ENCODE data around the gene ENPP6.

The ENPP6 gene

DNA sequence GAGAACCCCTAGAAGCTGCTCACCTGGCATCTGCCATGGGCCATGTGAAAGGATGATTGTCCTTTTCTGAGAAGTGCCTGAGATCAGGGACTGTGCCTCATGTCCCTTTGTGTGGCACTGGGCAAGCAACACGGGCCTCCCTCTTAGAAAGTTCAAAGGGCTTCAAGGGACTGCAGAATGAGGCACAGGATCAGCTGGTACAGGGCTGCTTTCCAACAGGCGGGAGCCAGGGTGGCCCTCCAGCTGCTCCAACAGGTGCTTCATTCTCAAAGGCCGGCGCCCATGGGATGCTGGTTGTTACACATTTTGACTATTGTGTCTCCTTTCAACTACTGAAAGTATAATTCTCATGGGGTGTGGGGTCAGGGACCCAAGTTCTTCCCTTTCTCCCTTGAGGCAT lies 114.7 kb downstream of the ENPP6 start:
- TF ChIP-seq PPARA (CRISPR knock-in tag; IDR thresholded peaks at IDR 0.05; ENCODE audit: borderline replicate concordance) (no peak), ESRRG (CRISPR knock-in tag; IDR thresholded peaks at IDR 0.05) (no peak), ZC3H10 (CRISPR knock-in tag; IDR thresholded peaks at IDR 0.05) (no peak)
- TF ChIP-seq, protein P1, sequence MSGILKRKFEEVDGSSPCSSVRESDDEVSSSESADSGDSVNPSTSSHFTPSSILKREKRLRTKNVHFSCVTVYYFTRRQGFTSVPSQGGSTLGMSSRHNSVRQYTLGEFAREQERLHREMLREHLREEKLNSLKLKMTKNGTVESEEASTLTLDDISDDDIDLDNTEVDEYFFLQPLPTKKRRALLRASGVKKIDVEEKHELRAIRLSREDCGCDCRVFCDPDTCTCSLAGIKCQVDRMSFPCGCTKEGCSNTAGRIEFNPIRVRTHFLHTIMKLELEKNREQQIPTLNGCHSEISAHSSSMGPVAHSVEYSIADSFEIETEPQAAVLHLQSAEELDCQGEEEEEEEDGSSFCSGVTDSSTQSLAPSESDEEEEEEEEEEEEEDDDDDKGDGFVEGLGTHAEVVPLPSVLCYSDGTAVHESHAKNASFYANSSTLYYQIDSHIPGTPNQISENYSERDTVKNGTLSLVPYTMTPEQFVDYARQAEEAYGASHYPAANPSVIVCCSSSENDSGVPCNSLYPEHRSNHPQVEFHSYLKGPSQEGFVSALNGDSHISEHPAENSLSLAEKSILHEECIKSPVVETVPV (CRISPR knock-in tag; IDR thresholded peaks at IDR 0.05), result no peak
- ATAC-seq, result no peak

DNA sequence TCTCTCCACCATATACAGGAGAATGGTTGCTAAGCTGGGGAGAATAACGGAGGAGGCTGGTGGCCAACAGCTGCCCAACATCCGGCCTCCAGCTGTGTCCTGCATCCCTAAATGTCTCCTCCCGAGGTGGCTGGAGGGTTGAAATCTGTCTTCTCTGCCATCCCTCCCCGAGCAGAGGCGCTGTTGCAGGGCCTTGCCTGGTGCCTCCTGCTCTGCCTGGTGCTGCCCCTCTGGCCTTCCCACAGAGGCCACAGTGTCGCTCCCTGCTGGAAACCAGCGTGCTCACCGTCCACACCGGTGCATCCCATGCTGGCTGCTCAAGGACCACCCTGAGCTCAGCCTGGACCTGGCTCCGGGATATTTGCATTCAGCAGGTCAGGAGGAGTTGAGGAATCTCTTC lies 115.2 kb downstream of the ENPP6 start:
- ATAC-seq, result no peak
- no peak for TF ChIP-seq PPARA (CRISPR knock-in tag; IDR thresholded peaks at IDR 0.05; ENCODE audit: borderline replicate concordance)
- TF ChIP-seq ARNTL (CRISPR knock-in tag; IDR thresholded peaks at IDR 0.05; ENCODE audit: borderline replicate concordance, low read depth), result no peak
- TF ChIP-seq, protein P2, sequence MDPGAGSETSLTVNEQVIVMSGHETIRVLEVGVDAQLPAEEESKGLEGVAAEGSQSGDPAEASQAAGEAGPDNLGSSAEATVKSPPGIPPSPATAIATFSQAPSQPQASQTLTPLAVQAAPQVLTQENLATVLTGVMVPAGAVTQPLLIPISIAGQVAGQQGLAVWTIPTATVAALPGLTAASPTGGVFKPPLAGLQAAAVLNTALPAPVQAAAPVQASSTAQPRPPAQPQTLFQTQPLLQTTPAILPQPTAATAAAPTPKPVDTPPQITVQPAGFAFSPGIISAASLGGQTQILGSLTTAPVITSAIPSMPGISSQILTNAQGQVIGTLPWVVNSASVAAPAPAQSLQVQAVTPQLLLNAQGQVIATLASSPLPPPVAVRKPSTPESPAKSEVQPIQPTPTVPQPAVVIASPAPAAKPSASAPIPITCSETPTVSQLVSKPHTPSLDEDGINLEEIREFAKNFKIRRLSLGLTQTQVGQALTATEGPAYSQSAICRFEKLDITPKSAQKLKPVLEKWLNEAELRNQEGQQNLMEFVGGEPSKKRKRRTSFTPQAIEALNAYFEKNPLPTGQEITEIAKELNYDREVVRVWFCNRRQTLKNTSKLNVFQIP (CRISPR knock-in tag; IDR thresholded peaks at IDR 0.05; ENCODE audit: borderline replicate concordance, low read depth), result no peak
- no peak for TF ChIP-seq ESRRG (CRISPR knock-in tag; IDR thresholded peaks at IDR 0.05)
- no peak for TF ChIP-seq CSDC2 (CRISPR knock-in tag; IDR thresholded peaks at IDR 0.05)
- TF ChIP-seq, protein P3, sequence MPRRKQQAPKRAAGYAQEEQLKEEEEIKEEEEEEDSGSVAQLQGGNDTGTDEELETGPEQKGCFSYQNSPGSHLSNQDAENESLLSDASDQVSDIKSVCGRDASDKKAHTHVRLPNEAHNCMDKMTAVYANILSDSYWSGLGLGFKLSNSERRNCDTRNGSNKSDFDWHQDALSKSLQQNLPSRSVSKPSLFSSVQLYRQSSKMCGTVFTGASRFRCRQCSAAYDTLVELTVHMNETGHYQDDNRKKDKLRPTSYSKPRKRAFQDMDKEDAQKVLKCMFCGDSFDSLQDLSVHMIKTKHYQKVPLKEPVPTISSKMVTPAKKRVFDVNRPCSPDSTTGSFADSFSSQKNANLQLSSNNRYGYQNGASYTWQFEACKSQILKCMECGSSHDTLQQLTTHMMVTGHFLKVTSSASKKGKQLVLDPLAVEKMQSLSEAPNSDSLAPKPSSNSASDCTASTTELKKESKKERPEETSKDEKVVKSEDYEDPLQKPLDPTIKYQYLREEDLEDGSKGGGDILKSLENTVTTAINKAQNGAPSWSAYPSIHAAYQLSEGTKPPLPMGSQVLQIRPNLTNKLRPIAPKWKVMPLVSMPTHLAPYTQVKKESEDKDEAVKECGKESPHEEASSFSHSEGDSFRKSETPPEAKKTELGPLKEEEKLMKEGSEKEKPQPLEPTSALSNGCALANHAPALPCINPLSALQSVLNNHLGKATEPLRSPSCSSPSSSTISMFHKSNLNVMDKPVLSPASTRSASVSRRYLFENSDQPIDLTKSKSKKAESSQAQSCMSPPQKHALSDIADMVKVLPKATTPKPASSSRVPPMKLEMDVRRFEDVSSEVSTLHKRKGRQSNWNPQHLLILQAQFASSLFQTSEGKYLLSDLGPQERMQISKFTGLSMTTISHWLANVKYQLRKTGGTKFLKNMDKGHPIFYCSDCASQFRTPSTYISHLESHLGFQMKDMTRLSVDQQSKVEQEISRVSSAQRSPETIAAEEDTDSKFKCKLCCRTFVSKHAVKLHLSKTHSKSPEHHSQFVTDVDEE (CRISPR knock-in tag; IDR thresholded peaks at IDR 0.05), result no peak
- TF ChIP-seq, protein P4, sequence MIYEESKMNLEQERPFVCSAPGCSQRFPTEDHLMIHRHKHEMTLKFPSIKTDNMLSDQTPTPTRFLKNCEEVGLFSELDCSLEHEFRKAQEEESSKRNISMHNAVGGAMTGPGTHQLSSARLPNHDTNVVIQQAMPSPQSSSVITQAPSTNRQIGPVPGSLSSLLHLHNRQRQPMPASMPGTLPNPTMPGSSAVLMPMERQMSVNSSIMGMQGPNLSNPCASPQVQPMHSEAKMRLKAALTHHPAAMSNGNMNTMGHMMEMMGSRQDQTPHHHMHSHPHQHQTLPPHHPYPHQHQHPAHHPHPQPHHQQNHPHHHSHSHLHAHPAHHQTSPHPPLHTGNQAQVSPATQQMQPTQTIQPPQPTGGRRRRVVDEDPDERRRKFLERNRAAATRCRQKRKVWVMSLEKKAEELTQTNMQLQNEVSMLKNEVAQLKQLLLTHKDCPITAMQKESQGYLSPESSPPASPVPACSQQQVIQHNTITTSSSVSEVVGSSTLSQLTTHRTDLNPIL (CRISPR knock-in tag; IDR thresholded peaks at IDR 0.05; ENCODE audit: low read depth), result no peak
- TF ChIP-seq TOX (CRISPR knock-in tag; IDR thresholded peaks at IDR 0.05; ENCODE audit: borderline replicate concordance), result no peak
- TF ChIP-seq, protein P5, sequence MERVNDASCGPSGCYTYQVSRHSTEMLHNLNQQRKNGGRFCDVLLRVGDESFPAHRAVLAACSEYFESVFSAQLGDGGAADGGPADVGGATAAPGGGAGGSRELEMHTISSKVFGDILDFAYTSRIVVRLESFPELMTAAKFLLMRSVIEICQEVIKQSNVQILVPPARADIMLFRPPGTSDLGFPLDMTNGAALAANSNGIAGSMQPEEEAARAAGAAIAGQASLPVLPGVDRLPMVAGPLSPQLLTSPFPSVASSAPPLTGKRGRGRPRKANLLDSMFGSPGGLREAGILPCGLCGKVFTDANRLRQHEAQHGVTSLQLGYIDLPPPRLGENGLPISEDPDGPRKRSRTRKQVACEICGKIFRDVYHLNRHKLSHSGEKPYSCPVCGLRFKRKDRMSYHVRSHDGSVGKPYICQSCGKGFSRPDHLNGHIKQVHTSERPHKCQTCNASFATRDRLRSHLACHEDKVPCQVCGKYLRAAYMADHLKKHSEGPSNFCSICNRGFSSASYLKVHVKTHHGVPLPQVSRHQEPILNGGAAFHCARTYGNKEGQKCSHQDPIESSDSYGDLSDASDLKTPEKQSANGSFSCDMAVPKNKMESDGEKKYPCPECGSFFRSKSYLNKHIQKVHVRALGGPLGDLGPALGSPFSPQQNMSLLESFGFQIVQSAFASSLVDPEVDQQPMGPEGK (CRISPR knock-in tag; IDR thresholded peaks at IDR 0.05; ENCODE audit: borderline replicate concordance), result no peak
- TF ChIP-seq ZNF8 (CRISPR knock-in tag; IDR thresholded peaks at IDR 0.05), result no peak
- TF ChIP-seq ZFP30 (CRISPR knock-in tag; IDR thresholded peaks at IDR 0.05), result no peak
- no peak for TF ChIP-seq ZNF70 (CRISPR knock-in tag; IDR thresholded peaks at IDR 0.05)
- TF ChIP-seq ZC3H10 (CRISPR knock-in tag; IDR thresholded peaks at IDR 0.05), result no peak
- TF ChIP-seq, protein P1 (CRISPR knock-in tag; IDR thresholded peaks at IDR 0.05), result no peak
- no peak for TF ChIP-seq RARB (CRISPR knock-in tag; IDR thresholded peaks at IDR 0.05)
- no peak for TF ChIP-seq ZNF565 (CRISPR knock-in tag; conservative IDR thresholded peaks at IDR 0.05; ENCODE audit: low read depth)
- no peak for TF ChIP-seq SNAI2 (CRISPR knock-in tag; IDR thresholded peaks at IDR 0.05)
- TF ChIP-seq GLIS3 (CRISPR knock-in tag; IDR thresholded peaks at IDR 0.05), result no peak

DNA sequence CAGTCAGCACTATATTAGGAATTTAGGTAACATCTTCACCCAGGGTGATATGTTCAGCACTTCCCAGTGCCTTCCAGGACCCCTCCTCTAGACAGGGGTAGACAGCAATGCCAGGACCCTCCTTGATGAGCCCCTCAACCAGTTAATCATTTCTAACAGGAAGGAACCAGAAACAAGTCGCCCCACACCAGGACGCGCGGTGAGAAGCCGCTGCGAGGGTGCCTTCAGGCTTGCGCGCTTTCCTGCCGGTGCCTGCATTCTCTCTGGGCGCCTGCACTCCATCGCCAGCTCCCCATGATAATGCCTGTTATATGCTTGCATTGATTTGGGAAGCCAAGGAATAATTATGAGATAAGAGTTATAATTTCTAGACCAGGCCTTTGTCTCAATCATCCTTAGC lies 116.0 kb downstream of the ENPP6 start:
- no peak for TF ChIP-seq CSDC2 (CRISPR knock-in tag; IDR thresholded peaks at IDR 0.05)
- no peak for ATAC-seq
